ENCODE measurements around the gene TIFAB. TPM values are rescaled to one million over a fixed set of nuclear protein-coding genes. Genes with fewer than 3 reads are reported as not detected.

TIFAB gene
- total and polyA plus RNA-seq, 12 donors, result under 0.01 to 1.7 (median 0.04) TPM; not detected in 8

DNA sequence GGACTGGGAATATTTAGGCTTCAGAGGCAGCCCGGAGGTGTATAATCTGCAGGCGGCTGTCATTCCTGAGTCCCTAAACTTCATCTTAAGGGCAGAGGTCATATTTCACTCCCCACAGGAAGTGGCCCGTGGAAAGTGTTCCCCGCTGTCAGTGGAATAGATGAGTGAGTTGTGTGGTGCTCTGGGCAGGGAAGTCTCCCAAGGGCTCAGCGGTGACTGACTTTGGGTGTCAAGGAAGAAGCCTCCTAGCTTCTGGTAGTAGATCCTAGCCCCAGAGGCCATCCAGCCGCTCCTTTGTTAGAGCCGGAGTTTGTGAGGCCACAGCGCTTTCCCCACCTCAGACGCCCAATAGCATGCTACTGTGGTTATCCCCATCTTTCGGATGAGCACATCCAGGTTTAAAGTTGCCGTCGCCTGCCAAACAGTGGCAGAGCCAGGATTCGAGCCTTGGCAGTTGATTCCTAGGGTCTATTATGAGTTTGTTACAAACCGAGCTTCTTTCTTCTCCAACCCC, 38.9 kb upstream of the TIFAB start:
- 10 to 17% methylated on average over 14 of the region's 14 CpGs for WGBS, 2 donors
- Histone ChIP-seq H3K27me3 (peaks cover 31 to 90% (median 84%) of the 10 kb centered on the region in 7 donors), H3K4me3 (no peak overlapping the region), H3K4me1 (peaks cover 2 to 39% (median 23%) of the 10 kb centered on the region in 9 donors), H3K36me3 (no peaks in the 10 kb centered on the region), H3K27ac (no peak overlapping the region), H3K9me3 (no peaks in the 10 kb centered on the region)
- ATAC-seq, result no peak
- TF ChIP-seq, protein P1, sequence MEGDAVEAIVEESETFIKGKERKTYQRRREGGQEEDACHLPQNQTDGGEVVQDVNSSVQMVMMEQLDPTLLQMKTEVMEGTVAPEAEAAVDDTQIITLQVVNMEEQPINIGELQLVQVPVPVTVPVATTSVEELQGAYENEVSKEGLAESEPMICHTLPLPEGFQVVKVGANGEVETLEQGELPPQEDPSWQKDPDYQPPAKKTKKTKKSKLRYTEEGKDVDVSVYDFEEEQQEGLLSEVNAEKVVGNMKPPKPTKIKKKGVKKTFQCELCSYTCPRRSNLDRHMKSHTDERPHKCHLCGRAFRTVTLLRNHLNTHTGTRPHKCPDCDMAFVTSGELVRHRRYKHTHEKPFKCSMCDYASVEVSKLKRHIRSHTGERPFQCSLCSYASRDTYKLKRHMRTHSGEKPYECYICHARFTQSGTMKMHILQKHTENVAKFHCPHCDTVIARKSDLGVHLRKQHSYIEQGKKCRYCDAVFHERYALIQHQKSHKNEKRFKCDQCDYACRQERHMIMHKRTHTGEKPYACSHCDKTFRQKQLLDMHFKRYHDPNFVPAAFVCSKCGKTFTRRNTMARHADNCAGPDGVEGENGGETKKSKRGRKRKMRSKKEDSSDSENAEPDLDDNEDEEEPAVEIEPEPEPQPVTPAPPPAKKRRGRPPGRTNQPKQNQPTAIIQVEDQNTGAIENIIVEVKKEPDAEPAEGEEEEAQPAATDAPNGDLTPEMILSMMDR (IDR thresholded peaks at IDR 0.05), result no peak
- DNase-seq, result no peak
- intact Hi-C loops (cut with DNase I), result no loop called here

DNA sequence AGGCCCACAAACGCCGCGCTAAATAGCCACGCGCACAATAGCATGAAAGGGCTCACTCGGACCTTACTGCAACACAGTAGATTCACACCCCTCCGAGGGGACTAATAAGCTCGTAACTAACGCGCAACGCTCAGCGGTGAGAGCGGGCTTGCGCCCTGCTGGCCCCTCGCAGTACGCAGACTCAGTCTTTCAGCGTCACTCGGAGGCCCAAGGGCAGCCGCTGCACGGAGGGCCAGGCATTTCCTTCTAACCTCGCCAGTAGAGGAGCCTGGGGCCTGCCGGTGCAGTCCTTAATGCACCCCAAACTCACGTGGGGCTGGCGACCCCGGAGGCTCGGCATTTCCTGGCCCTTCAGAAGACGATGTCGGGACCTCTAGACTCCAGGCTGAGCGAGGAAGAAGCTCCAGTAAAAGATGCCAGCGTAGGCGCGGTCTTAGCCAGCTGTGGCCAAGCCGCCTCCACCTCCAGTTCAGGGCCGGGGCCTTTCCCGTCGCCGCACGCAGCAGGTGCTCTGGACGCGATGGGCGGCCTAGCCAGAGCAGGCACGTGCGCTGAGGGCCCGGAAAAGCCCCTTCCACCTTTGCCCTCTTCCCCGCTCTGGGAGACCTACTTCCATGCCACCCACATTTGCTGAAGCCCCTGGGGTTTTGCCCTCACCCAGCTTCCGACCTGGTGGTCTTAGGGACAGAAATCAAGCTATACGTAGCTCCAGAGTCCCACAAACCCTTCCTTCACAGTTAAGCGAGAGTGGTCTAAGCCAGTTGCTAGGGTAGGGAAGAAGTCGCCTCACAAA, 38.3 kb upstream of the TIFAB start:
- 5 to 10% methylated on average over 49 of the region's 49 CpGs for WGBS, 2 donors
- TF ChIP-seq, protein P1 (IDR thresholded peaks at IDR 0.05), result no peak
- no peaks in the 10 kb centered on the region for H3K36me3 ChIP-seq
- no peak for DNase-seq
- intact Hi-C loops (cut with DNase I), result loop anchor here in 1 of 10 donors (1.0 kb wide), 1 partner anchor 9 kb away; no protein-coding TSS in a partner anchor
- peak overlapping the region in 9 of 10 donors; percentile 12 to 46 (median 40) for H3K4me3 ChIP-seq
- peaks cover 2 to 39% (median 23%) of the 10 kb centered on the region in 9 donors for H3K4me1 ChIP-seq
- no peaks in the 10 kb centered on the region for H3K9me3 ChIP-seq
- peaks cover 31 to 93% (median 89%) of the 10 kb centered on the region in 7 donors for H3K27me3 ChIP-seq
- ATAC-seq, result peak in 4 of 8 donors; percentile 26 to 53 (median 37)
- H3K27ac ChIP-seq, result no peak overlapping the region

DNA sequence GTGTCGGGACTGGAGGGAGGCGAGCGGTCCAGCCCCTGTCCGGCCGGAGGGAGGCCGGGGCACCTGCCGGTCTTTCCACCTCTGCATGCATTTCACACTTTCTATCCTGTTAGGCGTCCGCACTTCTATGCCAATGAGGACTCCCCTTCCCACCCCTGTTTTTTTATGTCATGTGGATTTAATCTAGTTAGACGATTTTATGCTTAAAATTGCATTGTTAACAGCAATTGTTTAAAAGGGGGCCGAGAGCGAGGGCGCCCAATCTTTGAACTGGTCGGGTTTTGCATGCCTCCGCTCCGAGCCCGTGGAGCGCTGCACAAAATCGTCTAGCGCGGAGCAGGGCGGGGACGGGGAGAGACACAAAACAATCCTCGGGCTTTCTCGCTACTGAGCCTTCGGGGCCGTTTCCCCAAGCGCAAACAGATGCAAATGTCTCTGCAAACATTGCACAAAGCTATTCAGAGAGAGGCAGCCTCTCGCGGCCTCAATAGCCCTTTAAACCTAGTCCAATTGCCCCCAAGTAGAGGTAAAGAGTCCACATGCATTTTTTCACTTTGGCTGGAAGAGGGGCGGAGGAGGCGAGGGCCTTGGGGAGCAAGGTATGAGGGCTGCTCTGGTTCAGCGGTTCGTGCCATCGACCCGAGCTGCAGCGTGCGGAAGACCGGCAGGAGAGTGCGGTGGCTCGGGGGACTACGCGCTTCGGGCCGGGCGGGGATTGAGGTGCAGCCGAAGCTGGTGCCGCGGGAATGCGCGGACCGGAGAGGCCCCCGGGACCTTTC, 37.5 kb upstream of the TIFAB start:
- intact Hi-C loops (cut with DNase I), result loop anchor here in 1 of 10 donors (1.0 kb wide), 1 partner anchor 8 kb away; no protein-coding TSS in a partner anchor
- ATAC-seq, result no peak
- 0 to 2% methylated on average over 53 of the region's 53 CpGs for WGBS, 2 donors
- H3K4me3 ChIP-seq, result peak overlapping the region; percentile 5 to 46 (median 34)
- no peaks in the 10 kb centered on the region for H3K9me3 ChIP-seq
- TF ChIP-seq, protein P1 (IDR thresholded peaks at IDR 0.05), result no peak
- H3K4me1 ChIP-seq, result peaks cover 2 to 39% (median 23%) of the 10 kb centered on the region in 9 donors
- DNase-seq, result no peak
- H3K27ac ChIP-seq, result no peak overlapping the region
- H3K36me3 ChIP-seq, result no peaks in the 10 kb centered on the region
- peaks cover 31 to 97% (median 92%) of the 10 kb centered on the region in 7 donors for H3K27me3 ChIP-seq
